HG02943 (cell line): ENCODE results near the gene ARHGAP15.

ENCODE experiments used
- ATAC-seq: cut with Tn5 transposase; IDR thresholded peaks from one replicate; pipeline ENCODE4 v1.9.1; 2021; ENCODE audit warnings: mild to moderate bottlenecking, low read depth, moderate library complexity; ENCODE audit not compliant: unreplicated experiment

ARHGAP15 gene

DNA sequence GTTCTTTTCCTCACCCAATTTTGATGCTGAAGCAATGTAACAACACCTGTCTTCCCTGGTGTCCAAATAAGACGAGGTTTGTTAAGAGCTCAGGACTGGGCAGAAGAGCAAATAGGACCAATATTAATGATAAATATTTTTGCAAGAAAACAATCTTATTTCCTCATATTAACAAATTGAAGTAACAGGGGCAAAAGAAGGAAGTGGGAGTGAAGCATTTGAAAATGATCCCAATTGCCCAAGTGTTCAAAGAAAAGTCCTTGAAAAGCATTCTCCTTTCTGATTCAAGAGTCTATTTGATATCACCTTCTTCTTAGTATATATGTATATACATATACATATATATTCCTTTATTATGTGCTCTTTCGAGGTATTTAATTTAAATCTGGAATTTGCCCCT is 418.8 kb downstream of the ARHGAP15 start:
- ATAC-seq = no peak

DNA sequence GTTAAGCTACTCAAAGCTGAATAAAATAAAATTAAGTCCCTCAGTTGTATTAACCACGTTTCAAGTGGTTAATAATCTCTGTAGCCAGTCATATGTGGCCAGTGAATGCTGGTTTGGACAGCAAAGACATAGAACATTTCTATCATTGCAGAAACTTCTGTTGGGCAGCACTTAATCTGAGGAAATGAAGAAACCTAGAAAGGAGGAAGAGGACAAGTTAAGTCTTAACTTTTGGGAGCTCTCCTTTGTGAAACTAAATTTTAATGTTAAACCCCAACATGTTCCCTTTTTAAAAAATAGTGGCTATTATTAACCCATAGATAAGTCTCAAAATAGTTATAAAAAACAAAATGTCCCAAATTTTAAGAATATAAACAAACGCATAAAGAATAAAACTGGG is 421.3 kb downstream of the ARHGAP15 start:
- no peak for ATAC-seq

DNA sequence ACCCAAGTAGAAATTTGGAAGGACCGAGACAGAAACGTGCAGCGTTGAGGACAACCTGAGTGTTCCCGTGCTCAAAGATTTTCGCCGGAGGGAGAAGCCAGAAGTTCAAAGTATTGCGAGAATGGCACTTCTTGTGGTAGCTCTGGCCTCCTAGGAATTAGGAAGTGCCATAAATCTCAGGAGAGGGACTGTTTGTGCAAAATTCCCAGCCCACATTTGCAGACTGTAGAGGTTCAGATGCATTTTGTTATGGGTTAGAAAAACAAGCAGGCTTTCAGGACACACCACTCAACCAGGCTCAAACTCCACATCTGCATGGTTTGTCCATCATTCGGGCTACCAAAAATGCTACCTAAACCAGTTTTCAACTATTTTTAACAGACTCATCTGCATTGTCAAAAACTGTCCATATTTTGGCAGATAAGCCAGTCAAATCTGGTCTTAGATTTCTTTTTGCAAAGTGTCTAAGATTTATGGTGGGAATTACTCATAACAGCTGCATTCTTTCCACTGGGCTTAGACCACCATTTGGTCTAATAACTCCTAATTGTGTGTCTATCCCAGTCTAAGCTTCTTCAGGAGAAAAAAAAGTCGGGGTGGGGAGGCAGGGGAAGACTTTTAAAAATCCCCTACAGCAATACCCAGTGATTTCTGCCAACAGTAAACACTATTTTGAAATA is 422.9 kb downstream of the ARHGAP15 start:
- ATAC-seq = no peak

- ATAC-seq = no peak
Observed at GRCh38 chr2:143553261-143553660, 424.0 kb downstream of the ARHGAP15 start.

DNA sequence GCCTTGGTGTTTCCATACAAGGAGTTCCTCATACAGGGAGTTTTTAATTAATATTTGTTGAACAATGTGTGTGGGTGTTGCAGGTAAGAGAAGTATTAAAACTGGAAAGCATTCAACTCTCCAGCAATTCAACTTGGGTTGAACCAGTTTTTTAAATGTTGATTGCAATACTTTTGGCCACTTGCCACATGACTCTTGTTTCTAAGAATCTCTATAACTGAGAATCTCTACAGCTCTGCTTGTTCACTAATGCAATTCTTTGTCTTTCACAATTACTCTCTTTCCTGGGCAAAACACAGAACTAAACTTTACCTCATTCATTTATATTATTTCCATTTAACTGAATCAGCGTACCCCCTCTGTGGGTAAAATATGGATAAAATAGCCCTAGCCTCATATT is 429.4 kb downstream of the ARHGAP15 start:
- no peak for ATAC-seq

DNA sequence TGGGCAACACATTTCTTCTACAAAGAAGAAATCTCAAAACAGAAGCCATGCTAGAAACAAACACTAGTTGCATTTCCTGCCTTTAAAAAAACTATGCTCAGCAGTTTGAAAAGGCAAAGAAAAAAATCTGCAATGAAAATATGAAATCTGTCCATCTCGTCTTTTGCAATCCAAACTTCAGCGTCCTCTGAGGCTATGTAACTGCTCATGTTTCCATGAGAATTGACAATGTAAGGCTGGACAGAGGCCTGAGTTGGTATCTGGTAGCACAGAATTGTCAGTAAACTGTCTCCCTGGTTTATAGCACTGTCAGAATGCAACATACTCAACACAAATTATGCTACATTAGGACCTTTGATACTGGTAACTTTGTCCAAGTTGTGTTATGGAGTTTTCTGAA is 429.9 kb downstream of the ARHGAP15 start:
- no peak for ATAC-seq

GRCh38 chr2:143560724-143561123 is 431.5 kb downstream of the ARHGAP15 start:
- no peak for ATAC-seq

GRCh38 chr2:143564419-143564818 is 435.2 kb downstream of the ARHGAP15 start:
- ATAC-seq = peak; percentile 86

GRCh38 chr2:143571747-143572146 is 442.5 kb downstream of the ARHGAP15 start:
- no peak for ATAC-seq

DNA sequence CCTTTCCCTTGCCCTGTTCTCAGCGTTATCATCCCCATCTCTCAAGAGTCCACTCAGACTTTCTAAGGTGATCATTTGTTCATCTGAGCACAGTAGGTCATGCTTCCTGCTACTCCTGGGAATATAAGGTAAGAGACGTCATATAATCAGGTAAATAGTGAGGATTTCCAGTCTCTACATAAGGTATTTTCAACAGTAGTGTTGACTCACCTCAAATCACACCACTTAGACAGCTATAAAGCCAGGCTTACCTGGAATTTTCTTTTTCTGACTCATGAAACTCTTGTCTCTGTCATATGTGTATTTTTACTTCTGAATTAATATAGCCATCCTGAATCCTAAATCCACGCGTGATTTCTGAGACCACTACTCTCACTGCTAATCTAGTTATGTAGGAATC is 443.2 kb downstream of the ARHGAP15 start:
- ATAC-seq = no peak

DNA sequence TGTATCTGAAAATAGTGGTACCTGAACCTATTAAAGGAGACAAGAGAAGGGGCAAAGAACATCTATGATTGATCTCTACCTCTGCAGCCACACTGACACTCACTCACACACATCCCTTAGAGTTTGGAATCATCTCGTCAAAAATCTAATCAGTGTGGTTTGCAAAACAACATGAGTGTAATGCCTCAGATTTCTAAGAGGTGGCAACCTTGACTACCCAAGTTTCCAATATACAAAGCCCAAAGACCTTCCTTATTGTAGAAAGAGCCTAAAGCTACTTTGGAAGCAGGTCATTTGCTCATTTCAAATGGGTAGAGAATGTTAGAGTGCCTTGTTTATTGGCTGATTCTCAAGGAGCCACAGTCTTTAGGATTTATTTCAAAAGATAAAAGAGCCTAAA is 444.9 kb downstream of the ARHGAP15 start:
- ATAC-seq = no peak

- no peak for ATAC-seq
Observed at GRCh38 chr2:143575340-143575739, 446.1 kb downstream of the ARHGAP15 start.

GRCh38 chr2:143577489-143577888 is 448.3 kb downstream of the ARHGAP15 start:
- no peak for ATAC-seq

GRCh38 chr2:143579456-143579855 is 450.2 kb downstream of the ARHGAP15 start:
- ATAC-seq = no peak

DNA sequence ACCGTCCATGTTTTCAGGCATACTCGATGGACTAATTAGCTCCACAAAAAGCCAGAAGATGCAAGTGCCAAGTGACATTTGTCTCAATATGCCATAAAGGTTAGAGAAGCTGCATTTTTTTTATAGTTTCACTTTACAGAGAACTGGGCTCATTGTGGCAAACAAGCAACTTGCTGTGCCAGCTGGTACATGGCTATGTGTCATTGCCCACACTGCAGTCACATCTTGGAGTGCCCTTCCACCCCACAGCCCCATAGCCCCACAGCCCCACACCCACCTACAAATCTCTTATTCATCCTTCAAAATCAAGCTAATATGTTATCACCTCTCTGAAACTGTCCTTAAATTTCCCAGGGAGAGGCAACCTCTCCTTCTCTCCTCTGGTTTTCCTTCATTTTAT is 451.9 kb downstream of the ARHGAP15 start:
- ATAC-seq = no peak

- ATAC-seq = no peak
Observed at GRCh38 chr2:143582046-143582747, 453.0 kb downstream of the ARHGAP15 start.

DNA sequence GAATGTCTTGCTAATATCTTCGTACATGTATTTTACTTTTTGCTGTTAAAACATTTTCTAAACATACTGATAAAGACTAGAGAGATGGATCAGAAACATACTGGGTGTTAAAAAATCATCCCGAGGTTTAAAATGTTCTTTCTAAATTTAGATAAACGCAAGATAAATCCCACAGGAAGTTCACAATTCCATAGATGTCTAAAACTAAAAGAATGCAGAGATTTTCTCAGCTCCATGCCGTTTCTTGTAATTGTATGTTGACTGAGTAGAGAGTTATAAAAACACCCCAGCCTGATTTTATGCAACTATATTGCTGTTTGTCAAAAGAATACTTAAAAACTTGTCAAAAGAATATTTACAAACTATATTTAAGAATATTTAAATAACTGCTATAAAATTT is 455.7 kb downstream of the ARHGAP15 start:
- ATAC-seq = no peak

- no peak for ATAC-seq
Observed at GRCh38 chr2:143586119-143586518, 456.9 kb downstream of the ARHGAP15 start.

- ATAC-seq = no peak
Observed at GRCh38 chr2:143588746-143589145, 459.5 kb downstream of the ARHGAP15 start.

- no peak for ATAC-seq
Observed at GRCh38 chr2:143594161-143594560, 464.9 kb downstream of the ARHGAP15 start.

- ATAC-seq = no peak
Observed at GRCh38 chr2:143594745-143595144, 465.5 kb downstream of the ARHGAP15 start.

- ATAC-seq = no peak
Observed at GRCh38 chr2:143600116-143600515, 470.9 kb downstream of the ARHGAP15 start.
